ENCODE data around the gene OR51A2.
"Not testable (repeated sequence)": the region's sequence is repeated elsewhere in the genome, so short reads cannot be mapped to it uniquely, and the experiment has no call there.

The OR51A2 gene, protein sequence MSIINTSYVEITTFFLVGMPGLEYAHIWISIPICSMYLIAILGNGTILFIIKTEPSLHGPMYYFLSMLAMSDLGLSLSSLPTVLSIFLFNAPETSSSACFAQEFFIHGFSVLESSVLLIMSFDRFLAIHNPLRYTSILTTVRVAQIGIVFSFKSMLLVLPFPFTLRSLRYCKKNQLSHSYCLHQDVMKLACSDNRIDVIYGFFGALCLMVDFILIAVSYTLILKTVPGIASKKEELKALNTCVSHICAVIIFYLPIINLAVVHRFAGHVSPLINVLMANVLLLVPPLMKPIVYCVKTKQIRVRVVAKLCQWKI

GRCh38 chr11:4955613-4956012 lies at the start of gene OR51A2:
Gene OR51A2 (minus strand): TSS chr11:4955713. CDS start chr11:4955713, 0 bp downstream.
- H3K36me3 ChIP-seq (ENCODE audit: insufficient read depth, low read length); H3K4me1 ChIP-seq (ENCODE audit: insufficient read depth, low read length); H3K9me3 ChIP-seq (ENCODE audit: control insufficient read depth, insufficient read depth, low read length); H3K9ac ChIP-seq (ENCODE audit: low read depth, low read length): not testable (repeated sequence)

DNA sequence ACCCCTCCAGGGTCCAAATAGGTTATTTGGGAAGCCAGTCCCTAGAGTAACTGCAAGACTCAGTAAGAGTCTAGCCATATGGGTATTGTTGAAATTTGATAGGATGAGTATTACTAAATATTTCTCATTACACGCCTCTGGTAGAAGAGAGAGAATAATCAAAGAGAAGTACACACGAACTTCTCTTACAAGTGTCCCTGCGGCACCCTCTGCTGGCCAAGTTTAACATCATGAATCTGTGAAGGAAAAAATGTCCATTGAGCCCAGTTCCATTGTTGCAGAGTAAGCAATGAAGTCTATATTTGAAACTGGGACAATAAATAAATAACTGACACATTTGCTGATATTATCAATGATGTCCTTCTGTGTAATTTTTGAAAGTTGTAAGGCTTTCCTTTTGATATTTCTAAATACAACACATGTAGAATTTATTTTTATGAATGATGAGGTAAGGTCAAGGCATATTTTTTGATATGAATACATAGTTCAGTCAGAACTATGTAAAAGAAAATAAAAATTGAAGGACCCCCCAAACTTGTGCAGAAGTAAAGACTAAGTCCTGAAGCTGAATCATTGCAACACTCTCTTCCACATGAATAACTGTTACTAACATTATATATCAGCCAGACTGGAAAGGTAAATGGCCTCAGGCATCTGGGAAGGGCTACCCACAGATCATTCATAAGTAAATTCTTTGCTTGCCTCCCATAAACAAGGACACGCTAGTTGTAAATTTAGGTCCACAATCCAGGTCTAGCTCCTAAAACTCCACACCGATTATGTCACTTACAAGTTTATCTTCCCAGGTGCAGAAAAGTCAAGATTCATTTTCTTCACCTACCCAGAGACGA lies 49.1 kb upstream of the OR51A2 start:
- no peaks in the 10 kb centered on the region for H3K9me3 ChIP-seq (ENCODE audit: control insufficient read depth, insufficient read depth, low read length)
- H3K36me3 ChIP-seq (ENCODE audit: insufficient read depth, low read length), result no peaks in the 10 kb centered on the region
- no peak overlapping the region for H3K9ac ChIP-seq (ENCODE audit: low read depth, low read length)

DNA sequence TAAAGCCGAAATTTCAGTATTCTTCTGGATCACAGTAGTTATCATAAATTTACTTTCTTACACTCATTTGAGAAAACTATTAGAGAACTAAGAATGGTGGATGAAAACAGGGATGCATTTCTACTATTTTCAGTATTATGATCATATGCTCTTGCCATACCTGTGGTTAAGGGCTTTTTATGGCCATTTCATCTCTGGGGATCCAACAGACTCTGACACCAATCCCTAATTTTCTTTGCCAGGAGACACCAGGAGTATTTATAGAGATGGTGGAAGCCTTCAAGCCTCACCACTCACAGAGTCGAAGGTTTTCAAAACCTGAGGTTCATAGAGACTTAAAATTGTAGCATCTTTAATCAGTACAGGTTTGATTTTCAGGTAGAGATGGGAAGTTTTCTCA lies 39.0 kb upstream of the OR51A2 start, which contains the start of gene OR51L1:
TSS of gene OR51L1 (plus strand) at position 301 of the 400 bp plus-strand sequence. CDS start 4,132 bp downstream, outside the sequence.
- Histone ChIP-seq H3K9ac (ENCODE audit: low read depth, low read length) (no peak within 1 kb of the TSS), H3K9me3 (ENCODE audit: control insufficient read depth, insufficient read depth, low read length) (no peaks in the 10 kb centered on the region), H3K4me1 (ENCODE audit: insufficient read depth, low read length) (no peaks in the 10 kb centered on the region), H3K36me3 (ENCODE audit: insufficient read depth, low read length) (no peaks in the 10 kb centered on the region)

More for the DNA sequence above, 49.1 kb upstream of the OR51A2 start:
- no peaks in the 10 kb centered on the region for H3K4me1 ChIP-seq (ENCODE audit: insufficient read depth, low read length)

DNA sequence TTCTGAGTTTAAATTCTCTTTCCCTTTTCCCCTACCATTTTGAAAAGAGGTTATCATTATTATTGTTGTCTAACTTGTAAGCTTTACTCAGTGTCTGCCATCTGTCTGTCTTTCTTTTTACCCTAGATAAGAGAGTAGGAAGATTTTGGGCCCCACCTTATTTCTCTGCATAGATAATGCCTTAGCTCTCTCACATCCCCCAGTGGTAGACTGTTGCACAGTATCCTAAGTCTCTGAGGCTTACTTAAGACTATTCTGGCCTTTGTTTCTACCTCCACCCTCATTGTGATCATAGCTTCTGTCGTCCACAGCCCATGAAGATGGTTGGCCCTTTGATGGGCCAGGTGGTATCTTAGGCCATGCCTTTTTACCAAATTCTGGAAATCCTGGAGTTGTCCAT lies 35.5 kb upstream of the OR51A2 start:
- no peaks in the 10 kb centered on the region for H3K36me3 ChIP-seq (ENCODE audit: insufficient read depth, low read length)

DNA sequence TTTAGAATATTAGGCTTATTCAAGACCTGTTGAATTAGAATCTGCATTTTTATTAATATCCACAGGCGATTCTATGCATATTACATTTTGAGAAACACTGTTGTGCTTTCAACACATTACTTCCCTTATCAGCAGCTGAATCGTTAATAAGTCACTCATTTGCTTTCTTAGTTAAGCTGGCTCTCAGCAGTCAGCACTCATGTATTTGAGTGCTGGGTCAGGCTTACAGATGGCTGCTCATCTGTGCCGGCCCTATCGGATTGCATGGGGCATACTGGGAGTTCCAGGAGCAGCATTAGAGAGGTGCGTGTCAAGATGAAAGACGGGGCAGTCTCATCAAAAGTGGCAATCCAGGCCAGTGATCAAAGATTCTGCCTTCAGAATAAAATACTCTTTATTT lies 28.3 kb upstream of the OR51A2 start:
- Histone ChIP-seq H3K4me1 (ENCODE audit: insufficient read depth, low read length) (no peaks in the 10 kb centered on the region), H3K36me3 (ENCODE audit: insufficient read depth, low read length) (no peaks in the 10 kb centered on the region), H3K9ac (ENCODE audit: low read depth, low read length) (no peak overlapping the region), H3K9me3 (ENCODE audit: control insufficient read depth, insufficient read depth, low read length) (no peaks in the 10 kb centered on the region)

More for the DNA sequence above, 35.5 kb upstream of the OR51A2 start:
- Histone ChIP-seq H3K4me1 (ENCODE audit: insufficient read depth, low read length) (no peaks in the 10 kb centered on the region), H3K9ac (ENCODE audit: low read depth, low read length) (no peak overlapping the region), H3K9me3 (ENCODE audit: control insufficient read depth, insufficient read depth, low read length) (no peaks in the 10 kb centered on the region)

- H3K36me3 ChIP-seq (ENCODE audit: insufficient read depth, low read length), result no peaks in the 10 kb centered on the region
- H3K9ac ChIP-seq (ENCODE audit: low read depth, low read length), result no peak overlapping the region
- H3K9me3 ChIP-seq (ENCODE audit: control insufficient read depth, insufficient read depth, low read length), result no peaks in the 10 kb centered on the region
- no peaks in the 10 kb centered on the region for H3K4me1 ChIP-seq (ENCODE audit: insufficient read depth, low read length)
Observed at GRCh38 chr11:4982678-4983077, 27.2 kb upstream of the OR51A2 start.

DNA sequence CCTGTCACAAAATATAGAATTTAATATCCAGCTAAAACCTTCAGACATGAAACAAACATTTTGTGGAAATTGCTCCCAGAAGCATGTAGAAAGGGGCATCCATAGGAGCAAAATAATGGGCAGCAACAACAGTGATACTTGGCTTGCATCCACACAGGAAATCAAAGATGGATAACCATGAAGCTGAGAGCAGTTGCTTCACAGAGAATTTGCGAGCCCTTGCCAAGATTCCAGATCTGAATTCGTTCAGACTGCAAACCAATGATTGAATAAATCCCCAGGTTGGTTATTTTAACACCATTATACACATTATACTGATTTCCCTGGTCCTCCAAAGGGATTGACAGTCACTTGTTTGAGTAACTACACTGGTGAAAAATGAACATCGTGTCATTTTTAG lies 23.5 kb upstream of the OR51A2 start:
- Histone ChIP-seq H3K36me3 (ENCODE audit: insufficient read depth, low read length) (no peaks in the 10 kb centered on the region), H3K9me3 (ENCODE audit: control insufficient read depth, insufficient read depth, low read length) (no peaks in the 10 kb centered on the region), H3K9ac (ENCODE audit: low read depth, low read length) (no peak overlapping the region), H3K4me1 (ENCODE audit: insufficient read depth, low read length) (no peaks in the 10 kb centered on the region)

GRCh38 chr11:4975436-4975835 lies 19.9 kb upstream of the OR51A2 start:
- Histone ChIP-seq H3K9me3 (ENCODE audit: control insufficient read depth, insufficient read depth, low read length) (no peaks in the 10 kb centered on the region), H3K36me3 (ENCODE audit: insufficient read depth, low read length) (no peaks in the 10 kb centered on the region), H3K9ac (ENCODE audit: low read depth, low read length) (no peak overlapping the region), H3K4me1 (ENCODE audit: insufficient read depth, low read length) (no peaks in the 10 kb centered on the region)

DNA sequence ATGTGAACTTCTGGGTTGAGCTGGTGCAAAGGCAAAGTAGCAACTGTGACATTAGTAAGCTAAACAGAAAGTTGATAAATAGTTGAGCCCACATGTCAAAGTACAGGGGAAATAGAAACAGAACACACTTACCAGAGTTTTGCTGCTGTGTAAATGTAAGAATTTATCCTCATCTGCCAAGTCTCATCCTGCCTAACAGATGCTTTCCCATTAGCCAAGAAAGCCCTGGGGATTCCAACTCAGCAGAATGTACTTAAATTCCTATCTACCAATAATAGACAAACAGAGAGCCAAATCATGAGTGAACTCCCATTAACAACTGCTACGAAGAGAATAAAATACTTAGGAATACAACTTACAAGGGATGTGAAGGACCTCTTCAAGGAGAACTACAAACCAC lies 7.3 kb upstream of the OR51A2 start:
- Histone ChIP-seq H3K9ac (ENCODE audit: low read depth, low read length) (no peak overlapping the region), H3K36me3 (ENCODE audit: insufficient read depth, low read length) (no peaks in the 10 kb centered on the region), H3K9me3 (ENCODE audit: control insufficient read depth, insufficient read depth, low read length) (no peaks in the 10 kb centered on the region), H3K4me1 (ENCODE audit: insufficient read depth, low read length) (no peaks in the 10 kb centered on the region)

DNA sequence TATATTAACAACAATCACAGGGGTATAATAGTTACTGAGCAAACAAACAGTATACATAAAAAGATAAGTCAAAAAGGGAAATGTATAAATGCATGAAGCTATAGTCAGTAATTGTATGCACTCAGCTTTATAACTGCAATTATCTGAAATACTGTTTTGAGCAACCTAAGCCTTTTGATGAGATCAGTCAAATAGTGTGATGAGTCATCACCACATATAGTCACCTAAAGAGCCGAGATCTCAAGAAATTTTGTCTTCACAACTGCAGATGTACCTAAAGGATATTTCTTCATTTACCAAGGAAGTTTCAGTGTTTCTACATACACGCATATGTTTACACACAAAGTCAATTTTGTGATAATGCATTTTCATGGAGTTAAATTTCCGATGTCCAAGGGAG lies 5.4 kb upstream of the OR51A2 start:
- Histone ChIP-seq H3K9ac (ENCODE audit: low read depth, low read length) (no peak overlapping the region), H3K36me3 (ENCODE audit: insufficient read depth, low read length) (no peaks in the 10 kb centered on the region), H3K4me1 (ENCODE audit: insufficient read depth, low read length) (no peaks in the 10 kb centered on the region), H3K9me3 (ENCODE audit: control insufficient read depth, insufficient read depth, low read length) (no peaks in the 10 kb centered on the region)

DNA sequence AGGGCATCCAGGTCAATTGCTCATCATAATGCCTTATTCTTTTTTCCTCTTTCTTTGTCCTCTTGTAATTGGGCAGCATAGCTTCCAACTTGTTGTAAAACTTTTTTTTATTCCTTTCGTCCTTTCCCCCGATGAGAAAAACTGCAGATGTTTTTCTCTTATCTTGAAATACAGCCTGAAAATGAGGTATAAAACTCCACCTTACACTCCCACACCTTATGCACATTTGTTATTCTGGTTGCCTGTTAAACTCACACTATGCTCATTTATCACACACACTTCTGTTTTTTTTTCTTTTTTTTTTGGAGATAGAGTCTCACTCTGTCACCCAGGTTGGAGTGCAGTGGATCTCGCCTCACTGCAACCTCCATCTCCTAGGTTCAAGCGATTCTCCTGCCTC lies 1.9 kb upstream of the OR51A2 start:
- H3K9ac ChIP-seq (ENCODE audit: low read depth, low read length), result no peak overlapping the region
- no peaks in the 10 kb centered on the region for H3K9me3 ChIP-seq (ENCODE audit: control insufficient read depth, insufficient read depth, low read length)
- no peaks in the 10 kb centered on the region for H3K4me1 ChIP-seq (ENCODE audit: insufficient read depth, low read length)

DNA sequence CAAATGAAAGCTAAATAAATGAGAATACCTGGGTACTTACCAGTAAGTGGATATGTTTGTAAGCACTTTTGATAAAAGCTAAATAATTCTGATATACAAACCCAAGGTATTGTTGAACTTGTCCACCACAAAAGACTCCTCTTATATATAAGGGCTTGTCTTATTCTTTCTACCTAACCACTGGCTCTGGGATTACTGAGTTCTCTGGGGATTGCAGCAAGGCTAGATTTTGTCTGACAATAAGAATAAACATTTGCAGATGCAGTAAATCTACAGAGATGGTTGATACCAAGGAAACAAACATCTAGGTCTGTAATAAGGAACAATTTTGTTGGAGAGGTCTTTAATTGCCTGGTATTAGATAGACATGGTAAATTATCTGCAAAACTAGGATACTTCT lies 8.0 kb downstream of the OR51A2 start, which contains the start of gene OR51A4:
TSS of gene OR51A4 (minus strand) at position 101 of the 400 bp plus-strand sequence. CDS start 505 bp downstream, outside the sequence.
- Histone ChIP-seq H3K9me3 (ENCODE audit: control insufficient read depth, insufficient read depth, low read length) (no peaks in the 10 kb centered on the region), H3K4me1 (ENCODE audit: insufficient read depth, low read length) (no peaks in the 10 kb centered on the region), H3K9ac (ENCODE audit: low read depth, low read length) (no peak within 1 kb of the TSS), H3K36me3 (ENCODE audit: insufficient read depth, low read length) (no peaks in the 10 kb centered on the region)

More for the DNA sequence above, 1.9 kb upstream of the OR51A2 start:
- H3K36me3 ChIP-seq (ENCODE audit: insufficient read depth, low read length), result no peaks in the 10 kb centered on the region

GRCh38 chr11:4936745-4937144 lies 18.8 kb downstream of the OR51A2 start:
- Histone ChIP-seq H3K9me3 (ENCODE audit: control insufficient read depth, insufficient read depth, low read length) (no peaks in the 10 kb centered on the region), H3K9ac (ENCODE audit: low read depth, low read length) (no peak overlapping the region), H3K36me3 (ENCODE audit: insufficient read depth, low read length) (no peaks in the 10 kb centered on the region), H3K4me1 (ENCODE audit: insufficient read depth, low read length) (no peaks in the 10 kb centered on the region)

- Histone ChIP-seq H3K36me3 (ENCODE audit: insufficient read depth, low read length) (no peaks in the 10 kb centered on the region), H3K9ac (ENCODE audit: low read depth, low read length) (no peak overlapping the region), H3K9me3 (ENCODE audit: control insufficient read depth, insufficient read depth, low read length) (no peaks in the 10 kb centered on the region), H3K4me1 (ENCODE audit: insufficient read depth, low read length) (no peaks in the 10 kb centered on the region)
Observed at GRCh38 chr11:4932751-4933150, 22.8 kb downstream of the OR51A2 start.

- no peak overlapping the region for H3K9ac ChIP-seq (ENCODE audit: low read depth, low read length)
- H3K36me3 ChIP-seq (ENCODE audit: insufficient read depth, low read length), result no peaks in the 10 kb centered on the region
- no peaks in the 10 kb centered on the region for H3K4me1 ChIP-seq (ENCODE audit: insufficient read depth, low read length)
- H3K9me3 ChIP-seq (ENCODE audit: control insufficient read depth, insufficient read depth, low read length), result no peaks in the 10 kb centered on the region
Observed at GRCh38 chr11:4926608-4927007, 28.9 kb downstream of the OR51A2 start.

Data from ES-I3 (cell line).